Neuronal stem cell (in vitro differentiated cells): ENCODE results near the gene GARIN5B.

Source experiments
- DNase-seq: peaks from one replicate; pipeline ENCODE4 v3.0.0-alpha.2; 2013; ENCODE audit warnings: low spot score
- H2AFZ ChIP-seq: one replicate; pipeline ENCODE4 v1.6.1; 2013; ENCODE audit warnings: mild to moderate bottlenecking, low read length, inconsistent platforms
- H2AK5ac ChIP-seq: 2 replicates; pipeline ENCODE4 v1.6.1; 2013; ENCODE audit warnings: low read depth, mild to moderate bottlenecking, inconsistent platforms, low read length, moderate library complexity, mixed read lengths
- H2BK120ac ChIP-seq: 2 replicates; pipeline ENCODE4 v1.6.1; 2013; ENCODE audit warnings: low read depth, mild to moderate bottlenecking, inconsistent platforms, low read length, moderate library complexity, mixed read lengths
- H2BK12ac ChIP-seq: one replicate; pipeline ENCODE4 v1.6.1; 2013; ENCODE audit warnings: low read length, inconsistent platforms
- H2BK15ac ChIP-seq: 2 replicates; pipeline ENCODE4 v1.6.1; 2013; ENCODE audit warnings: mild to moderate bottlenecking, low read length, inconsistent platforms, mixed read lengths
- H2BK5ac ChIP-seq: one replicate; pipeline ENCODE4 v1.6.1; 2013; ENCODE audit warnings: inconsistent platforms, mild to moderate bottlenecking, low read length, moderate library complexity
- H3K14ac ChIP-seq: one replicate; pipeline ENCODE4 v1.6.1; 2013; ENCODE audit warnings: low read length, inconsistent platforms
- H3K18ac ChIP-seq: 2 replicates; pipeline ENCODE4 v1.6.1; 2013; ENCODE audit warnings: low read length, inconsistent platforms
- H3K23ac ChIP-seq: 2 replicates; pipeline ENCODE4 v1.6.1; 2013; ENCODE audit warnings: low read depth, mild to moderate bottlenecking, mixed read lengths, low read length, inconsistent platforms; ENCODE audit not compliant: poor library complexity
- H3K27ac ChIP-seq: replicated peaks from 3 replicates; pipeline ENCODE4 v1.5.1; 2013; ENCODE audit warnings: low read length, inconsistent platforms
- H3K27me3 ChIP-seq, 3 experiments: 2 replicates each; pipeline ENCODE4 v1.6.1; 2013; ENCODE audit warnings: low read length in 3 of 3, mild to moderate bottlenecking in 2 of 3, inconsistent platforms in 1 of 3, low read depth in 1 of 3, mixed read lengths in 1 of 3, moderate library complexity in 1 of 3; ENCODE audit not compliant: control insufficient read depth in 3 of 3, insufficient read depth in 3 of 3
- H3K36me3 ChIP-seq, 2 donors: replicated peaks in 1 of 2; 2 replicates each; pipeline ENCODE4 v1.6.1; 2013; ENCODE audit warnings: low read length in 2 of 2; ENCODE audit not compliant: control insufficient read depth in 2 of 2, insufficient read depth in 2 of 2
- H3K4ac ChIP-seq: 2 replicates; pipeline ENCODE4 v1.6.1; 2013; ENCODE audit warnings: inconsistent platforms, mild to moderate bottlenecking, low read length, moderate library complexity
- H3K4me1 ChIP-seq, 2 donors: 1 replicate in 1 of 2; 2 replicates in 1 of 2; pipeline ENCODE4 v1.6.1; 2013; ENCODE audit warnings: low read length in 2 of 2, low read depth in 1 of 2; ENCODE audit not compliant: control insufficient read depth in 2 of 2, insufficient read depth in 1 of 2
- H3K4me2 ChIP-seq: one replicate; pipeline ENCODE4 v1.6.1; 2013; ENCODE audit warnings: mild to moderate bottlenecking, low read length, inconsistent platforms; ENCODE audit not compliant: insufficient read depth, poor library complexity, severe bottlenecking
- H3K4me3 ChIP-seq, 2 donors: 2 replicates each; pipeline ENCODE4 v1.5.1; 2013; ENCODE audit warnings: low read length in 2 of 2, mild to moderate bottlenecking in 2 of 2, inconsistent platforms in 1 of 2, moderate library complexity in 1 of 2
- H3K79me1 ChIP-seq: one replicate; pipeline ENCODE4 v1.6.1; 2013; ENCODE audit warnings: low read depth, mild to moderate bottlenecking, inconsistent platforms, low read length, moderate library complexity
- H3K9ac ChIP-seq: one replicate; pipeline ENCODE4 v1.6.1; 2013; ENCODE audit warnings: mild to moderate bottlenecking, low read depth, low read length, inconsistent platforms; ENCODE audit not compliant: poor library complexity
- H3K9me3 ChIP-seq, 2 donors: replicated peaks in 1 of 2; 2 replicates each; pipeline versions ENCODE3 to v1.6.1; 2013; ENCODE audit warnings: low read length in 2 of 2, mild to moderate bottlenecking in 2 of 2, inconsistent platforms in 1 of 2, low read depth in 1 of 2, mixed read lengths in 1 of 2, moderate library complexity in 1 of 2; ENCODE audit not compliant: control insufficient read depth in 2 of 2, insufficient read depth in 1 of 2
- H4K8ac ChIP-seq: one replicate; pipeline ENCODE4 v1.6.1; 2013; ENCODE audit warnings: low read depth, mild to moderate bottlenecking, inconsistent platforms, low read length, moderate library complexity
- H4K91ac ChIP-seq: one replicate; pipeline ENCODE4 v1.6.1; 2013; ENCODE audit warnings: low read length, low read depth, mild to moderate bottlenecking, inconsistent platforms; ENCODE audit not compliant: poor library complexity
- WGBS, 2 donors: extraction: QIAGEN DNeasy Blood & Tissue Kit; methylation state at CpG; one replicate each; pipeline ENCODE4 v1.1.7; 2013; ENCODE audit warnings: missing lambda C conversion rate in 2 of 2, mixed read lengths in 1 of 2; ENCODE audit not compliant: insufficient read length in 2 of 2, insufficient replicate concordance in 1 of 2; ENCODE audit errors: extremely low coverage in 2 of 2; 5-methylcytosine and 5-hydroxymethylcytosine counted together

Gene GARIN5B

GRCh38 chr19:55369653-55370304 lies 6.7 kb upstream of the GARIN5B start:
- H3K79me1 ChIP-seq, result no peaks in the 10 kb centered on the region
- H3K4me3 ChIP-seq, result peak overlapping the region; percentile 40 to 79
- no peak overlapping the region for H2BK12ac ChIP-seq
- H3K4me2 ChIP-seq, result peak overlapping the region; percentile 83
- H3K9ac ChIP-seq, result peak overlapping the region; percentile 70
- no peak overlapping the region for H4K8ac ChIP-seq
- H2AK5ac ChIP-seq, result no peak overlapping the region
- H3K27ac ChIP-seq, result no peak overlapping the region
- H3K4ac ChIP-seq, result no peak overlapping the region
- H4K91ac ChIP-seq, result no peak overlapping the region
- no peak overlapping the region for H2BK120ac ChIP-seq
- H3K14ac ChIP-seq, result no peak overlapping the region
- peaks cover 8 to 38% (median 26%) of the 10 kb centered on the region in 3 experiments for H3K27me3 ChIP-seq
- H3K4me1 ChIP-seq, result peaks cover 21 to 28% of the 10 kb centered on the region in 2 donors
- no peaks in the 10 kb centered on the region for H3K36me3 ChIP-seq
- DNase-seq, result peak; percentile 63
- peak overlapping the region; percentile 35 for H2BK5ac ChIP-seq
- peak overlapping the region; percentile 30 for H2BK15ac ChIP-seq
- peak overlapping the region; percentile 94 for H3K18ac ChIP-seq
- peak overlapping the region; percentile 97 for H2AFZ ChIP-seq
- no peaks in the 10 kb centered on the region for H3K9me3 ChIP-seq
- no CpG with 5 or more reads among the region's 59 CpGs for WGBS, 2 donors
- peak overlapping the region; percentile 65 for H3K23ac ChIP-seq

GRCh38 chr19:55368701-55369563 lies 5.9 kb upstream of the GARIN5B start:
- Histone ChIP-seq H3K18ac (peak overlapping the region; percentile 35), H3K23ac (peak overlapping the region; percentile 65), H2BK120ac (peak overlapping the region; percentile 96), H3K36me3 (no peaks in the 10 kb centered on the region), H3K9ac (no peak overlapping the region), H2BK12ac (peak overlapping the region; percentile 41), H3K27ac (no peak overlapping the region), H2BK5ac (peak overlapping the region; percentile 53), H3K27me3 (peaks cover 8 to 37% (median 26%) of the 10 kb centered on the region in 3 experiments), H3K4ac (peak overlapping the region; percentile 95), H2AFZ (peak overlapping the region; percentile 78), H3K4me1 (peaks cover 16 to 20% of the 10 kb centered on the region in 2 donors), H3K14ac (no peak overlapping the region), H3K4me3 (peak overlapping the region; percentile 15 to 73), H2AK5ac (peak overlapping the region; percentile 94), H2BK15ac (peak overlapping the region; percentile 92), H4K8ac (no peak overlapping the region), H4K91ac (no peak overlapping the region), H3K4me2 (peak overlapping the region; percentile 57), H3K79me1 (no peaks in the 10 kb centered on the region), H3K9me3 (no peaks in the 10 kb centered on the region)
- WGBS, 2 donors, result no CpG with 5 or more reads among the region's 54 CpGs
- DNase-seq, result no peak

DNA sequence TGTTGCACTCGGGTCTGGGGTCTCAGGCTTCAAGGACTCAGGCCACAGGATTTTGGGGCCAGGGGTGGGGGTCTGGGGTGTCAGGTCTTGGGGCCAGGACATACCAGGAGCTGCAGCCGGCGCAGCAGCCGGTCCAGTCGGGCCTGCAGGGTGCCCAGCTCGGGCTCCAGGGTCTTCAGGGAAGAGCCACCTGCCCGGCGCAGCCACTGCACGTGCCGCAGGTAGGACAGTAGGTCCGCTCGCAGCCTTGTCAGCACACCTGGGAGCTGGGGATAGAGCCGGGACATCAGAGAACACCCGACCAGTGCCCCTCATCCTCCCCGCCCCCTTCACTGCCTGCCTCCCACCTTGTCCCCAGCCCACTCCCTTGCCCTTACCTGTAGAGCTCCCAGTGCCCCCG lies 5.0 kb upstream of the GARIN5B start:
- Histone ChIP-seq H3K36me3 (no peaks in the 10 kb centered on the region), H2BK15ac (peak overlapping the region; percentile 92), H3K9me3 (no peaks in the 10 kb centered on the region), H3K4me1 (peaks cover 15 to 19% of the 10 kb centered on the region in 2 donors), H3K27me3 (peaks cover 8 to 35% (median 26%) of the 10 kb centered on the region in 3 experiments), H2AK5ac (peak overlapping the region; percentile 94), H2AFZ (no peak overlapping the region), H2BK5ac (no peak overlapping the region), H4K91ac (no peak overlapping the region), H3K9ac (no peak overlapping the region), H3K14ac (no peak overlapping the region), H3K4ac (no peak overlapping the region), H4K8ac (no peak overlapping the region), H3K18ac (peak overlapping the region; percentile 51), H2BK120ac (no peak overlapping the region), H2BK12ac (no peak overlapping the region), H3K4me3 (no peak overlapping the region), H3K27ac (no peak overlapping the region), H3K4me2 (no peak overlapping the region), H3K23ac (no peak overlapping the region), H3K79me1 (no peaks in the 10 kb centered on the region)
- DNase-seq, result no peak
- WGBS, 2 donors, result no CpG with 5 or more reads among the region's 16 CpGs

GRCh38 chr19:55366790-55367189 lies 3.7 kb upstream of the GARIN5B start:
- Histone ChIP-seq H2BK15ac (no peak overlapping the region), H2BK120ac (no peak overlapping the region), H3K14ac (no peak overlapping the region), H3K23ac (no peak overlapping the region), H3K4me2 (no peak overlapping the region), H3K79me1 (no peaks in the 10 kb centered on the region), H3K4ac (no peak overlapping the region), H2AK5ac (peak overlapping the region; percentile 96), H4K91ac (no peak overlapping the region), H3K27me3 (peaks cover 6 to 30% (median 21%) of the 10 kb centered on the region in 3 experiments), H3K18ac (no peak overlapping the region), H2BK12ac (no peak overlapping the region), H3K9ac (no peak overlapping the region), H3K27ac (no peak overlapping the region), H2BK5ac (no peak overlapping the region), H3K4me1 (peaks cover 13 to 18% of the 10 kb centered on the region in 2 donors), H3K9me3 (no peaks in the 10 kb centered on the region), H3K4me3 (no peak overlapping the region), H4K8ac (no peak overlapping the region), H2AFZ (no peak overlapping the region), H3K36me3 (no peaks in the 10 kb centered on the region)
- no peak for DNase-seq
- no CpG with 5 or more reads among the region's 3 CpGs for WGBS, 2 donors
